Esophagus squamous epithelium (tissue), 4 donors: Measurements from ENCODE around the gene PTPN14.

Source experiments
- CTCF ChIP-seq, 6 experiments: fragments of 450-650 bp in 4 of 6; fragments of 200-600 bp in 2 of 6; sonication (generic) in 2 of 6; IDR thresholded peaks; one replicate each; pipeline ENCODE4 v1.5.1; 2016 to 2019; ENCODE audit warnings: antibody characterized with exemption in 6 of 6, mild to moderate bottlenecking in 4 of 6, moderate library complexity in 4 of 6
- POLR2A ChIP-seq, 4 donors: fragments of 450-650 bp; IDR thresholded peaks; one replicate each; pipeline ENCODE4 v1.6.1; 2017; ENCODE audit warnings: antibody characterized with exemption in 4 of 4, mild to moderate bottlenecking in 4 of 4, moderate library complexity in 3 of 4

- TF ChIP-seq CTCF (IDR thresholded peaks at IDR 0.05) (no peak), POLR2A (IDR thresholded peaks at IDR 0.05) (no peak)
These were observed 151.3 kb downstream of the PTPN14 start for GRCh38 chr1:214400131-214400530.
